ENCODE data around the gene AFF3. TPM values are rescaled to one million over a fixed set of nuclear protein-coding genes. Genes with fewer than 3 reads are reported as not detected.

AFF3 gene
- total and polyA plus RNA-seq, 2 of the 13 experiments (the other 11 are each of a cell fraction or from before 2014, with no cell fraction given) = not detected

GRCh38 chr2:99735753-99736152 lies 406.6 kb downstream of the AFF3 start:
- no peak for ATAC-seq
- TF ChIP-seq ZSCAN9 (CRISPR knock-in tag; IDR thresholded peaks at IDR 0.05; ENCODE audit: borderline replicate concordance) = no peak
- no peak for TF ChIP-seq ARID5B (CRISPR knock-in tag; IDR thresholded peaks at IDR 0.05)
- TF ChIP-seq ZBTB42 (CRISPR knock-in tag; IDR thresholded peaks at IDR 0.05) = no peak
- TF ChIP-seq KIAA2018 (CRISPR knock-in tag; IDR thresholded peaks at IDR 0.05; ENCODE audit: borderline replicate concordance) = no peak
- no peak for TF ChIP-seq RBM39 (IDR thresholded peaks at IDR 0.05; ENCODE audit: low read depth, low read length, poor library complexity, severe bottlenecking)
- no peak for TF ChIP-seq FOXA3 (CRISPR knock-in tag; IDR thresholded peaks at IDR 0.05)
- TF ChIP-seq HMG20B (CRISPR knock-in tag; conservative IDR thresholded peaks at IDR 0.05) = no peak
- TF ChIP-seq JDP2 (CRISPR knock-in tag; IDR thresholded peaks at IDR 0.05; ENCODE audit: borderline replicate concordance) = no peak
- no peak for TF ChIP-seq ZNF367 (CRISPR knock-in tag; IDR thresholded peaks at IDR 0.05; ENCODE audit: borderline replicate concordance)
- no peak for TF ChIP-seq YY1 (IDR thresholded peaks at IDR 0.05; ENCODE audit: insufficient read depth, insufficient replicate concordance, low read depth, low read length)
- TF ChIP-seq ZFP62 (CRISPR knock-in tag; IDR thresholded peaks at IDR 0.05) = no peak

More at GRCh38 chr2:99735753-99736152, 406.6 kb downstream of the AFF3 start:
- H3K4me2 ChIP-seq (ENCODE audit: low read depth, low read length) = no peak overlapping the region
- H3K9ac ChIP-seq (ENCODE audit: insufficient read depth, low read depth, low read length) = no peak overlapping the region
- FAIRE-seq (no peak), DNase-seq (ENCODE audit: low spot score) (no peak)
- H3K4me3 ChIP-seq (replicated peaks in 1 of 3; ENCODE audit: insufficient read depth in 1 of 3, low read depth in 2 of 3, low read length in 3 of 3) = no peak overlapping the region
- in situ Hi-C loops (cut with HindIII; ENCODE audit: extremely low pct_ligation_motif_present, low pct_unique_long_range_greater_than_20kb) = no loop called here
- ChIA-PET CTCF (ENCODE audit: low intra/inter-chr PET ratio, low total read pairs) (no interaction called here), POLR2A (no interaction called here)
- no peaks in the 10 kb centered on the region for H3K27me3 ChIP-seq (ENCODE audit: control insufficient read depth in 1 of 2, insufficient read depth in 2 of 2, low read length in 2 of 2)
- no peaks in the 10 kb centered on the region for H4K20me1 ChIP-seq (ENCODE audit: insufficient read depth, low read length)
- WGBS (ENCODE audit: low lambda C conversion rate) = 29% methylated on average over 1 of the region's 1 CpG
- H2AFZ ChIP-seq (ENCODE audit: low read length) = no peak overlapping the region
- H3K36me3 ChIP-seq (replicated peaks in 1 of 2; ENCODE audit: control insufficient read depth in 1 of 2, insufficient read depth in 2 of 2, low read length in 2 of 2) = no peaks in the 10 kb centered on the region
- no peak overlapping the region for H3K27ac ChIP-seq (ENCODE audit: extremely low read length, insufficient read depth, low read length)
- intact Hi-C loops (cut with micrococcal nuclease; ENCODE audit: unreplicated experiment) = no loop called here
- no TSS peak for BruUV-seq (replicated peaks)
- no peaks in the 10 kb centered on the region for H3K9me3 ChIP-seq (ENCODE audit: low read length)
- H3K4me1 ChIP-seq (ENCODE audit: insufficient read depth, low read length) = no peaks in the 10 kb centered on the region; the same call in 1 of the 2 replicates
- no peaks in the 10 kb centered on the region for H3K79me2 ChIP-seq (ENCODE audit: insufficient read depth, low read length)

Measured in HepG2 (cell line).